A673 (cell line): Measurements from ENCODE around the gene VAPA. TPM values are rescaled to one million over a fixed set of nuclear protein-coding genes. Genes with fewer than 3 reads are reported as not detected.

Experiments used
- BruUV-seq: library from RNA; stranded (reverse); fragments of 400-500 nt; replicated peaks from 2 replicates; lab custom pipeline; 2021; lab: Mats Ljungman, UMichigan
- CTCF ChIA-PET: fragments of 300-600 bp; sonication (Branson Sonifier 250); formaldehyde crosslinking; loops from one replicate; lab custom pipeline; 2022; ENCODE audit warnings: antibody characterized with exemption; lab: Charles Lee
- POLR2A ChIA-PET: fragments of 300-600 bp; sonication (Branson Sonifier 250); formaldehyde crosslinking; loops from one replicate; lab custom pipeline; 2022; ENCODE audit warnings: antibody characterized with exemption; ENCODE audit not compliant: low non-redundant PET; lab: Charles Lee
- DNase-seq: peaks from one replicate; pipeline ENCODE4 v3.0.0-alpha.2; 2015; ENCODE audit warnings: low spot score
- H3K27ac ChIP-seq: fragments of 200-600 bp; sonication (generic); 2 replicates; pipeline ENCODE4 v1.5.1; 2016; ENCODE audit warnings: mixed run types, low read depth, mild to moderate bottlenecking, mixed read lengths, antibody characterized with exemption, low read length; ENCODE audit not compliant: poor library complexity, severe bottlenecking
- H3K27me3 ChIP-seq: fragments of 200-600 bp; sonication (generic); replicated peaks from 2 replicates; pipeline ENCODE4 v1.6.1; 2017; ENCODE audit warnings: mixed run types, low read depth, mild to moderate bottlenecking, mixed read lengths, antibody characterized with exemption, low read length; ENCODE audit not compliant: insufficient read depth, poor library complexity
- H3K36me3 ChIP-seq: fragments of 200-600 bp; sonication (generic); 2 replicates; pipeline ENCODE4 v1.6.1; 2016; ENCODE audit warnings: mixed run types, mild to moderate bottlenecking, mixed read lengths, antibody characterized with exemption, low read length; ENCODE audit not compliant: insufficient read depth, poor library complexity, severe bottlenecking
- H3K4me1 ChIP-seq: fragments of 200-600 bp; sonication (generic); 2 replicates; pipeline ENCODE4 v1.6.1; 2017; ENCODE audit warnings: mixed run types, mild to moderate bottlenecking, mixed read lengths, antibody characterized with exemption, low read length; ENCODE audit not compliant: insufficient read depth, poor library complexity, severe bottlenecking
- H3K4me3 ChIP-seq: fragments of 200-600 bp; sonication (generic); 2 replicates; pipeline ENCODE4 v1.5.1; 2016; ENCODE audit warnings: low read depth, mixed run types, mild to moderate bottlenecking, mixed read lengths, low read length; ENCODE audit not compliant: poor library complexity, severe bottlenecking
- H3K9me3 ChIP-seq: fragments of 200-600 bp; sonication (generic); 2 replicates; pipeline ENCODE4 v1.6.1; 2016; ENCODE audit warnings: mixed run types, low read depth, mild to moderate bottlenecking, mixed read lengths, antibody characterized with exemption, low read length; ENCODE audit not compliant: poor library complexity, severe bottlenecking
- EZH2 ChIP-seq: fragments of 200-600 bp; sonication (generic); IDR thresholded peaks from 2 replicates; pipeline ENCODE4 v1.6.1; 2017; ENCODE audit warnings: borderline replicate concordance, low read depth, mild to moderate bottlenecking, mixed read lengths, antibody characterized with exemption, low read length; ENCODE audit not compliant: poor library complexity, severe bottlenecking
- intact Hi-C: fragments of 100-400 bp; cut with micrococcal nuclease; formaldehyde crosslinking; loops from one replicate; pipeline ENCODE4 v1.10.0; 2022; ENCODE audit not compliant: unreplicated experiment
- total RNA-seq: library from RNA; stranded (reverse); gene quantifications from 2 replicates; pipeline ENCODE4 v1.2.3, GENCODE V29; 2021
- TF ChIP-seq, protein P1 (sequence below): fragments of 300-800, 200-600 bp; sonication (generic); conservative IDR thresholded peaks from 2 replicates; pipeline ENCODE4 v1.5.1; 2017; ENCODE audit warnings: low read depth, mild to moderate bottlenecking, antibody characterized with exemption, low read length, moderate library complexity, mixed read lengths

Gene VAPA
- total RNA-seq, 1 experiment from 2014 or later = 185 TPM

DNA sequence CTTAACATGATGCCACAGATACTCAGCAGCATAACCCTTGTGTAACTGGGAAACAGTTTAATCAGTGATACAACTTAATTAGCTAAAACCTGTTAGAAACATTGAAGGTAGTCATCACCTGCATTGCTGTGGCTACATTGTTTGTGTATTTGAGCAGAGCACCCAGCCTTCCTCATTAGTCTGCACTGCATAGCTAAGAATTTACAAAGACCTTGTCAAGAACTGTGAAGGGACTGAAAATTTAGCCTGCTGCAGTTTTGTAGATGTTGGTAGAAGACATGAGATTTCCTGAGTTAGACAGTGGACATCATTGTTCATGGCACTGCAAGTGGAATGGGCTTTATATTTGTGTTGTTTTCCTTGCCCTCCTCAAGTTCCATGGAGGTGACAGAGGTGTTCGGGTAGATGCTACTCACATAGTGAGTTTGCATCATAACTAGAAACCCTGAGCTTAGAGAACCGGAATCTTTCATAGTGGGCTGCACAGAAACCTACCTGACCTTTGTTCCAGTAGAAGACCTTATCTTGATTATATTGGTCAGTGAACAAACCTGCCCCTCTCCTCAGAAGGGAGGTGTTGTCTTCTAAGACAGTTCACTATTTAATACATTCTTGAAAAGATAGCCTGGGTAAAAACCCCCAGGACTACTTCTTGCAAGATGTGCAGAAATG lies 12.5 kb downstream of the VAPA start:
- no peaks in the 10 kb centered on the region for H3K36me3 ChIP-seq
- intact Hi-C loops = loop anchor here (10.0 kb wide), 1 partner anchor 222 kb away; the partner anchor contains the start of gene RAB31
- ChIA-PET CTCF (no interaction called here), POLR2A (no interaction called here)
- no peaks in the 10 kb centered on the region for H3K9me3 ChIP-seq
- no peak for DNase-seq
- no peak overlapping the region for H3K27ac ChIP-seq
- no peak for TF ChIP-seq EZH2
- TF ChIP-seq, protein P1, sequence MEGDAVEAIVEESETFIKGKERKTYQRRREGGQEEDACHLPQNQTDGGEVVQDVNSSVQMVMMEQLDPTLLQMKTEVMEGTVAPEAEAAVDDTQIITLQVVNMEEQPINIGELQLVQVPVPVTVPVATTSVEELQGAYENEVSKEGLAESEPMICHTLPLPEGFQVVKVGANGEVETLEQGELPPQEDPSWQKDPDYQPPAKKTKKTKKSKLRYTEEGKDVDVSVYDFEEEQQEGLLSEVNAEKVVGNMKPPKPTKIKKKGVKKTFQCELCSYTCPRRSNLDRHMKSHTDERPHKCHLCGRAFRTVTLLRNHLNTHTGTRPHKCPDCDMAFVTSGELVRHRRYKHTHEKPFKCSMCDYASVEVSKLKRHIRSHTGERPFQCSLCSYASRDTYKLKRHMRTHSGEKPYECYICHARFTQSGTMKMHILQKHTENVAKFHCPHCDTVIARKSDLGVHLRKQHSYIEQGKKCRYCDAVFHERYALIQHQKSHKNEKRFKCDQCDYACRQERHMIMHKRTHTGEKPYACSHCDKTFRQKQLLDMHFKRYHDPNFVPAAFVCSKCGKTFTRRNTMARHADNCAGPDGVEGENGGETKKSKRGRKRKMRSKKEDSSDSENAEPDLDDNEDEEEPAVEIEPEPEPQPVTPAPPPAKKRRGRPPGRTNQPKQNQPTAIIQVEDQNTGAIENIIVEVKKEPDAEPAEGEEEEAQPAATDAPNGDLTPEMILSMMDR = no peak
- BruUV-seq = no TSS peak
- peaks cover 81% of the 10 kb centered on the region for H3K4me1 ChIP-seq
- no peak overlapping the region for H3K4me3 ChIP-seq
- no peaks in the 10 kb centered on the region for H3K27me3 ChIP-seq

DNA sequence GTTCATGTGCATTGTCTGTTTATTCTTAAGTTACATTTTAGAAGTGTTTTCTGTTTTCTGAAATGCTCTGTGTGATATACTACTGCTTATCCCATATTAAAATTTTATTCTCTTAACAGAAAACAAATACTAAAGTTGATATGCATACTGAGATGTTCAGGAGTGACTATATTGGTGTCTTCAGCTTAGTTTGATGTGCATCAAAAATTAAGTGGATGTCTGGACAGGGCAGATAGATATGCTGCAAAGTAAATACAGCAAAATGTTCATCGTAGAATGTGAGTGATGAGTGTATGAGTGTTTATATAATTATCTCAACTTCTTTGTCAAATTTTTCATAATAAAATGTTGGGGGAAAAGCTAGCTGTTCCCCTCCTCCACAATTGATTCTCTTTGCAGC lies 13.2 kb downstream of the VAPA start:
- intact Hi-C loops = loop anchor here (10.0 kb wide), 1 partner anchor 222 kb away; the partner anchor contains the start of gene RAB31
- ChIA-PET POLR2A (no interaction called here), CTCF (no interaction called here)
- Histone ChIP-seq H3K9me3 (no peaks in the 10 kb centered on the region), H3K4me3 (peak overlapping the region; percentile 3), H3K27me3 (no peaks in the 10 kb centered on the region), H3K27ac (peak overlapping the region; percentile 45), H3K36me3 (peaks cover 2% of the 10 kb centered on the region), H3K4me1 (peaks cover 87% of the 10 kb centered on the region)
- DNase-seq = no peak
- TF ChIP-seq, protein P1 = no peak
- TF ChIP-seq EZH2 = no peak
- no TSS peak for BruUV-seq

DNA sequence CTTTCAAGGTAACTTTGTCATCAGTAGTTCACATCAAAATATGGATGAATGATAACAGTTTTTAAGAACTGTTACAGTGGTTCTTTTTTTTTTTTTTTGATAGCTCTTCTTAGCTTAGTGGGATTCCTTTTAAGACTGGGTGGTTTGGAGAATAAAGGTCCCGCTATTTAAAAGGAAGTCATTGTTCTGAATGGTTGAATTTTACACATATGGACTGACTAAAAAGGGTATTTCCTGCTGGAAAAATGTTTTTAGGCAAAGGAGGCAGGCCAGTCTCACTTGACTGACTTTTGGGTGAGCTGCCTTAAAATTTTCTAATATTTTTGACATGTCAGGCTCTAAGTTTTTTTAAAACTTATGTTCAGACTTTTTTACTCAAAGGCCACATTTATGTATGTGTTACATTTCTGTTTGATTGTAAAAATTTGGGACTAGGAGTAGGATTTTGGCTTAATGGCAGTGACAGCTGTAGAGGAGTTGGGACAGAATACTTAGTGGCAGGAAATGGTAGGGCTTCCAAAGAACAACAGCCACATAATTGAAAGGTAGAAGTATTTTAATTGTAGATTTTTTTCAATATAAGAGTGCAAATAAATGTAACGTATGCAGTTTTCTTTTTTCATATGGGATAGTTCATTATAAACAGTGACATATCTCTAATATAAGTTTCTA lies 13.7 kb downstream of the VAPA start:
- TF ChIP-seq EZH2 = no peak
- TF ChIP-seq, protein P1 = no peak
- BruUV-seq = no TSS peak
- no peaks in the 10 kb centered on the region for H3K27me3 ChIP-seq
- ChIA-PET POLR2A (no interaction called here), CTCF (interaction anchor here (0.6 kb wide), 1 partner anchor 23 kb away, joined by 5 read pairs; no protein-coding TSS in a partner anchor)
- H3K4me1 ChIP-seq = peaks cover 85% of the 10 kb centered on the region
- H3K36me3 ChIP-seq = peaks cover 7% of the 10 kb centered on the region
- peak overlapping the region; percentile 3 for H3K4me3 ChIP-seq
- intact Hi-C loops = loop anchor here (10.0 kb wide), 1 partner anchor 223 kb away; the partner anchor contains the start of gene RAB31
- peak overlapping the region; percentile 45 for H3K27ac ChIP-seq
- no peaks in the 10 kb centered on the region for H3K9me3 ChIP-seq
- DNase-seq = peak; percentile 36
